A673 (cell line): ENCODE data around the gene DNAH5. TPM values are rescaled to one million over a fixed set of nuclear protein-coding genes. Genes with fewer than 3 reads are reported as not detected.

ENCODE experiments used
- Bru-seq: library from RNA; stranded (reverse); fragments of 400-500 nt; gene quantifications from one replicate; lab custom pipeline; 2021; lab: Mats Ljungman, UMichigan
- BruChase-seq, 2 experiments: library from RNA; stranded (reverse); fragments of 400-500 nt; gene quantifications; one replicate each; lab custom pipeline; 2021; lab: Mats Ljungman, UMichigan
- BruUV-seq: library from RNA; stranded (reverse); fragments of 400-500 nt; replicated peaks from 2 replicates; lab custom pipeline; 2021; lab: Mats Ljungman, UMichigan
- CTCF ChIA-PET: fragments of 300-600 bp; sonication (Branson Sonifier 250); formaldehyde crosslinking; loops from one replicate; lab custom pipeline; 2022; ENCODE audit warnings: antibody characterized with exemption; lab: Charles Lee
- POLR2A ChIA-PET: fragments of 300-600 bp; sonication (Branson Sonifier 250); formaldehyde crosslinking; loops from one replicate; lab custom pipeline; 2022; ENCODE audit warnings: antibody characterized with exemption; ENCODE audit not compliant: low non-redundant PET; lab: Charles Lee
- DNase-seq: peaks from one replicate; pipeline ENCODE4 v3.0.0-alpha.2; 2015; ENCODE audit warnings: low spot score
- H3K27ac ChIP-seq: fragments of 200-600 bp; sonication (generic); 2 replicates; pipeline ENCODE4 v1.5.1; 2016; ENCODE audit warnings: mixed run types, low read depth, mild to moderate bottlenecking, mixed read lengths, antibody characterized with exemption, low read length; ENCODE audit not compliant: poor library complexity, severe bottlenecking
- H3K27me3 ChIP-seq: fragments of 200-600 bp; sonication (generic); replicated peaks from 2 replicates; pipeline ENCODE4 v1.6.1; 2017; ENCODE audit warnings: mixed run types, low read depth, mild to moderate bottlenecking, mixed read lengths, antibody characterized with exemption, low read length; ENCODE audit not compliant: insufficient read depth, poor library complexity
- H3K36me3 ChIP-seq: fragments of 200-600 bp; sonication (generic); 2 replicates; pipeline ENCODE4 v1.6.1; 2016; ENCODE audit warnings: mixed run types, mild to moderate bottlenecking, mixed read lengths, antibody characterized with exemption, low read length; ENCODE audit not compliant: insufficient read depth, poor library complexity, severe bottlenecking
- H3K4me1 ChIP-seq: fragments of 200-600 bp; sonication (generic); 2 replicates; pipeline ENCODE4 v1.6.1; 2017; ENCODE audit warnings: mixed run types, mild to moderate bottlenecking, mixed read lengths, antibody characterized with exemption, low read length; ENCODE audit not compliant: insufficient read depth, poor library complexity, severe bottlenecking
- H3K4me3 ChIP-seq: fragments of 200-600 bp; sonication (generic); 2 replicates; pipeline ENCODE4 v1.5.1; 2016; ENCODE audit warnings: low read depth, mixed run types, mild to moderate bottlenecking, mixed read lengths, low read length; ENCODE audit not compliant: poor library complexity, severe bottlenecking
- H3K9me3 ChIP-seq: fragments of 200-600 bp; sonication (generic); 2 replicates; pipeline ENCODE4 v1.6.1; 2016; ENCODE audit warnings: mixed run types, low read depth, mild to moderate bottlenecking, mixed read lengths, antibody characterized with exemption, low read length; ENCODE audit not compliant: poor library complexity, severe bottlenecking
- EZH2 ChIP-seq: fragments of 200-600 bp; sonication (generic); IDR thresholded peaks from 2 replicates; pipeline ENCODE4 v1.6.1; 2017; ENCODE audit warnings: borderline replicate concordance, low read depth, mild to moderate bottlenecking, mixed read lengths, antibody characterized with exemption, low read length; ENCODE audit not compliant: poor library complexity, severe bottlenecking
- intact Hi-C: fragments of 100-400 bp; cut with micrococcal nuclease; formaldehyde crosslinking; loops from one replicate; pipeline ENCODE4 v1.10.0; 2022; ENCODE audit not compliant: unreplicated experiment
- long read RNA-seq: library from polyadenylated mRNA; stranded (forward); transcript quantifications from one replicate; pipeline ENCODE4 v2.0.0, GENCODE V29; 2022
- total RNA-seq: library from RNA; stranded (reverse); gene quantifications from 2 replicates; pipeline ENCODE4 v1.2.3, GENCODE V29; 2021
- TF ChIP-seq, protein P1 (sequence below): fragments of 300-800, 200-600 bp; sonication (generic); conservative IDR thresholded peaks from 2 replicates; pipeline ENCODE4 v1.5.1; 2017; ENCODE audit warnings: low read depth, mild to moderate bottlenecking, antibody characterized with exemption, low read length, moderate library complexity, mixed read lengths

DNAH5 gene, protein sequence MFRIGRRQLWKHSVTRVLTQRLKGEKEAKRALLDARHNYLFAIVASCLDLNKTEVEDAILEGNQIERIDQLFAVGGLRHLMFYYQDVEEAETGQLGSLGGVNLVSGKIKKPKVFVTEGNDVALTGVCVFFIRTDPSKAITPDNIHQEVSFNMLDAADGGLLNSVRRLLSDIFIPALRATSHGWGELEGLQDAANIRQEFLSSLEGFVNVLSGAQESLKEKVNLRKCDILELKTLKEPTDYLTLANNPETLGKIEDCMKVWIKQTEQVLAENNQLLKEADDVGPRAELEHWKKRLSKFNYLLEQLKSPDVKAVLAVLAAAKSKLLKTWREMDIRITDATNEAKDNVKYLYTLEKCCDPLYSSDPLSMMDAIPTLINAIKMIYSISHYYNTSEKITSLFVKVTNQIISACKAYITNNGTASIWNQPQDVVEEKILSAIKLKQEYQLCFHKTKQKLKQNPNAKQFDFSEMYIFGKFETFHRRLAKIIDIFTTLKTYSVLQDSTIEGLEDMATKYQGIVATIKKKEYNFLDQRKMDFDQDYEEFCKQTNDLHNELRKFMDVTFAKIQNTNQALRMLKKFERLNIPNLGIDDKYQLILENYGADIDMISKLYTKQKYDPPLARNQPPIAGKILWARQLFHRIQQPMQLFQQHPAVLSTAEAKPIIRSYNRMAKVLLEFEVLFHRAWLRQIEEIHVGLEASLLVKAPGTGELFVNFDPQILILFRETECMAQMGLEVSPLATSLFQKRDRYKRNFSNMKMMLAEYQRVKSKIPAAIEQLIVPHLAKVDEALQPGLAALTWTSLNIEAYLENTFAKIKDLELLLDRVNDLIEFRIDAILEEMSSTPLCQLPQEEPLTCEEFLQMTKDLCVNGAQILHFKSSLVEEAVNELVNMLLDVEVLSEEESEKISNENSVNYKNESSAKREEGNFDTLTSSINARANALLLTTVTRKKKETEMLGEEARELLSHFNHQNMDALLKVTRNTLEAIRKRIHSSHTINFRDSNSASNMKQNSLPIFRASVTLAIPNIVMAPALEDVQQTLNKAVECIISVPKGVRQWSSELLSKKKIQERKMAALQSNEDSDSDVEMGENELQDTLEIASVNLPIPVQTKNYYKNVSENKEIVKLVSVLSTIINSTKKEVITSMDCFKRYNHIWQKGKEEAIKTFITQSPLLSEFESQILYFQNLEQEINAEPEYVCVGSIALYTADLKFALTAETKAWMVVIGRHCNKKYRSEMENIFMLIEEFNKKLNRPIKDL (N-terminal part only)
- total RNA-seq (0.11 TPM in 1 of 2 replicates, not detected in the other), Bru-seq, nascent RNA (percentile 2 among the genes with signal in this experiment), BruChase-seq, experiment 1, labeled RNA remaining after a 2-hour chase (percentile 3 among the genes with signal in this experiment), BruChase-seq, experiment 2, labeled RNA remaining after a 6-hour chase (percentile 3 among the genes with signal in this experiment)
- long read RNA-seq: 0 reads

DNA sequence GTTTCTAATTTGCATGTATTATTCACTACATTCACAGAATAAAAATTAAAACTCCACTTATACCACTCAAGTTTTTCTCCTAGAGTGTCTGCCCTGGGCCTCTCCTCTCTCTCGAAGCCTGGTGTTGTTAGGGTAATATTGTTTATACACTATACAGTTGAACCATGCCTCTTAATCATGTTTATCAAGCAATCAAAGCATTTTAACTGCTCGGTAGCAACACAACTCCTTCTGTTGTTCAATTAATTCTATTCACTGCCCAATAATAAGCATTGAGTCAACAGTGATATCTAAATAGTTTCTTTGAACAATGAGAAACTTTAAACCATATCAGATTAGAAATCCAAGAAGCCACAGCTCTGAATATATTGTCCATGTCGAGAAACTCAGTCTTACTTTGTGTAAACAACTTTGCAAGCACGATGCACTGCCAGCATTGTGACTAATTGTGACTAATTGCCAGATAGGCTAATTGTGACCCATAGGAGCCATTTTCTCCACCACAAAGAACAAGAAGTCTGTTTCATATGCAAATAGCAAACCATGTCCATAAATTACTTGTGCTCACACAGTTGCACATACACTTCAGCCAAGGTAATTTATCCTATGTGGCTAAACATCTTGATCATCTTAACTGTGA lies at the start of gene DNAH5:
TSS of gene DNAH5 (minus strand) at position 129 of the 640 bp plus-strand sequence. CDS start 250 bp downstream, outside the sequence.
- H3K9me3 ChIP-seq: no peaks in the 10 kb centered on the region
- no peak within 1 kb of the TSS for H3K27ac ChIP-seq
- no TSS peak for BruUV-seq
- no peaks in the 10 kb centered on the region for H3K4me1 ChIP-seq
- H3K4me3 ChIP-seq: no peak within 1 kb of the TSS
- H3K27me3 ChIP-seq: peaks cover 51% of the 10 kb centered on the region
- CTCF ChIA-PET: no interaction called here
- TF ChIP-seq, protein P1, sequence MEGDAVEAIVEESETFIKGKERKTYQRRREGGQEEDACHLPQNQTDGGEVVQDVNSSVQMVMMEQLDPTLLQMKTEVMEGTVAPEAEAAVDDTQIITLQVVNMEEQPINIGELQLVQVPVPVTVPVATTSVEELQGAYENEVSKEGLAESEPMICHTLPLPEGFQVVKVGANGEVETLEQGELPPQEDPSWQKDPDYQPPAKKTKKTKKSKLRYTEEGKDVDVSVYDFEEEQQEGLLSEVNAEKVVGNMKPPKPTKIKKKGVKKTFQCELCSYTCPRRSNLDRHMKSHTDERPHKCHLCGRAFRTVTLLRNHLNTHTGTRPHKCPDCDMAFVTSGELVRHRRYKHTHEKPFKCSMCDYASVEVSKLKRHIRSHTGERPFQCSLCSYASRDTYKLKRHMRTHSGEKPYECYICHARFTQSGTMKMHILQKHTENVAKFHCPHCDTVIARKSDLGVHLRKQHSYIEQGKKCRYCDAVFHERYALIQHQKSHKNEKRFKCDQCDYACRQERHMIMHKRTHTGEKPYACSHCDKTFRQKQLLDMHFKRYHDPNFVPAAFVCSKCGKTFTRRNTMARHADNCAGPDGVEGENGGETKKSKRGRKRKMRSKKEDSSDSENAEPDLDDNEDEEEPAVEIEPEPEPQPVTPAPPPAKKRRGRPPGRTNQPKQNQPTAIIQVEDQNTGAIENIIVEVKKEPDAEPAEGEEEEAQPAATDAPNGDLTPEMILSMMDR: no peak
- no peak for TF ChIP-seq EZH2
- intact Hi-C loops: no loop called here
- POLR2A ChIA-PET: no interaction called here
- H3K36me3 ChIP-seq: no peaks in the 10 kb centered on the region
- DNase-seq: no peak

DNA sequence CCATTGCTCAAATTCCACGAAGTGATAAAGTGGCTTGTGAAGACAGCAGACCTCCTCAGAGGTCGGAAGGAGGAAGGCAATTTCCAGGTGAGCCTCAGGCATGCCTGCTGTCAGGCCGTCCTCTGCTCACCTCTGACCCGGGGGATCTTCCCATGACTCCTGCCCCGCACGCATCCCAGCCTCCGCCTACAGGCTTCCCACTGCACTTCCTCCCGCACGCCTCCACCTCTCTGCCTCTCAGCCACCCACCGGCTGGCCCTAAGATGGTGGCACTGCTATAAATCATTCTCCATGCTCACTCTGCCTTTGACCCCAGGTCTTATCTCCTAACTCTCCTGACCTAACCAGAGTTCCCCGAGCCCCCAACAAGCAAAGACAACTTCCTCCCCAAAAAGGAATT lies 49.4 kb upstream of the DNAH5 start:
- DNase-seq: no peak
- H3K27me3 ChIP-seq: peaks cover 5% of the 10 kb centered on the region
- no TSS peak for BruUV-seq
- H3K36me3 ChIP-seq: no peaks in the 10 kb centered on the region
- no peaks in the 10 kb centered on the region for H3K4me1 ChIP-seq
- peaks cover 6% of the 10 kb centered on the region for H3K9me3 ChIP-seq
- intact Hi-C loops: no loop called here
- POLR2A ChIA-PET: no interaction called here
- TF ChIP-seq EZH2: no peak
- H3K4me3 ChIP-seq: no peak overlapping the region
- CTCF ChIA-PET: interaction anchor here (1.1 kb wide), 1 partner anchor 276 kb away, joined by 5 read pairs; no protein-coding TSS in a partner anchor
- no peak overlapping the region for H3K27ac ChIP-seq

DNA sequence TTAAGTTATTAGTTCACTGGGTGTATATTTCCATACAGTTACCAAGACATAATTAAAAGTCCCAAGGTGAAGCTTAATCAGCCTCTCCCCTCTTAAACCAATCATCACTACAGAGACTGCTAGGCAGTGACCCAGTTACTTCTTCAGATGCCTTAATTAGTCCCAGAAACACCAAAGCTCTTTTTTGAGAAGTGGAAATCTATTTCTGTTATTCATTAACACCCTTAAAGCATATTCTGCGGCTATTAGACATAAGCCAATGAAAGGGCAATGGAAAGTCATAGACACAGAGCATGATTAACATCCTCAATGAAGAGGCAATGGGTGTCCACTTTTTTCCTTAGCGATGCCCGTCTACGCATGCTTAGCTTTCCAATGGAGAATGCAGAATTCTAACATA lies 48.3 kb upstream of the DNAH5 start:
- TF ChIP-seq EZH2: no peak
- TF ChIP-seq, protein P1: no peak
- Histone ChIP-seq H3K9me3 (peaks cover 6% of the 10 kb centered on the region), H3K4me1 (no peaks in the 10 kb centered on the region), H3K4me3 (no peak overlapping the region), H3K36me3 (no peaks in the 10 kb centered on the region), H3K27ac (no peak overlapping the region), H3K27me3 (peaks cover 5% of the 10 kb centered on the region)
- no TSS peak for BruUV-seq
- intact Hi-C loops: no loop called here
- ChIA-PET POLR2A (no interaction called here), CTCF (interaction anchor here (1.1 kb wide), 1 partner anchor 277 kb away, joined by 5 read pairs; no protein-coding TSS in a partner anchor)
- no peak for DNase-seq
